ENCODE measurements around the gene IL18BP. TPM values are rescaled to one million over a fixed set of nuclear protein-coding genes. Genes with fewer than 3 reads are reported as not detected.
A peak's percentile ranks its signal among the peaks of the same experiment; 100 is the strongest.

The IL18BP gene
- total RNA-seq, 1 donor from 2014 or later, result 15.2 TPM

DNA sequence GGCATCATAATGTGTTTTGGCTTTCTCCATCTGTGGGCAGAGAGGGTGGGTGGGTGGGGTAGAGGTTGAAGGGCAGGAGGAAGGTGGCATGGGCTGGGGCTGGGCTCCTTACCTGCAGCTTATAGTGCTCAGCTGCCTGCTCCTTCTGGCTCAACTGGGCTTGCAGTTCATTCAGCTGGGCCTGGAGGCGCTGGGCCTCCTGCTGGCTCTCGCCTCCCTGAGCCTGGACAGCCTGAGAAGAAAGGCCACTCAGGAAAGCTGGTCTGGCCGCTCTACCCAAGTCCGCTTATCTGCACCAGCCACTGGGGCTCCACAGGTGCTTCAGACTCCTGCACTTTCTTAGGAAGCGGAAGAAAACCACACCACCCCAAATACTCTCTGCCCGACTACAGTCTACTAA lies 10.4 kb downstream of the IL18BP start:
- Histone ChIP-seq H3K27me3 (ENCODE audit: insufficient read depth, low read length) (no peaks in the 10 kb centered on the region), H3K79me2 (ENCODE audit: insufficient read depth, low read length) (peaks cover 27% of the 10 kb centered on the region), H3K4me3 (ENCODE audit: insufficient read depth, low read depth, low read length) (no peak overlapping the region), H3K36me3 (ENCODE audit: insufficient read depth, low read length) (peaks cover 62% of the 10 kb centered on the region), H3K27ac (ENCODE audit: low read depth, low read length) (no peak overlapping the region), H3K9me3 (ENCODE audit: insufficient read depth, low read depth, low read length) (no peaks in the 10 kb centered on the region), H4K20me1 (ENCODE audit: insufficient read depth, low read length) (peaks cover 92% of the 10 kb centered on the region), H3K9ac (ENCODE audit: low read length) (no peak overlapping the region), H3K4me2 (ENCODE audit: low read length) (no peak overlapping the region), H2AFZ (ENCODE audit: low read depth, low read length) (no peak overlapping the region), H3K4me1 (ENCODE audit: insufficient read depth, low read length) (peaks cover 13% of the 10 kb centered on the region)
- FAIRE-seq (no peak), DNase-seq (ENCODE audit: low read depth) (no peak)
- Mint-ChIP-seq H3K36me3 (ENCODE audit: low read depth, unreplicated experiment) (peaks cover 31% of the 10 kb centered on the region), H3K27ac (ENCODE audit: unreplicated experiment) (no peak overlapping the region), H3K9me3 (ENCODE audit: unreplicated experiment) (no peaks in the 10 kb centered on the region), H3K4me1 (ENCODE audit: low read depth, unreplicated experiment) (no peaks in the 10 kb centered on the region), H3K4me3 (ENCODE audit: unreplicated experiment) (no peak overlapping the region), H3K27me3 (ENCODE audit: low read depth, unreplicated experiment) (no peaks in the 10 kb centered on the region)
- TF ChIP-seq, protein P1, sequence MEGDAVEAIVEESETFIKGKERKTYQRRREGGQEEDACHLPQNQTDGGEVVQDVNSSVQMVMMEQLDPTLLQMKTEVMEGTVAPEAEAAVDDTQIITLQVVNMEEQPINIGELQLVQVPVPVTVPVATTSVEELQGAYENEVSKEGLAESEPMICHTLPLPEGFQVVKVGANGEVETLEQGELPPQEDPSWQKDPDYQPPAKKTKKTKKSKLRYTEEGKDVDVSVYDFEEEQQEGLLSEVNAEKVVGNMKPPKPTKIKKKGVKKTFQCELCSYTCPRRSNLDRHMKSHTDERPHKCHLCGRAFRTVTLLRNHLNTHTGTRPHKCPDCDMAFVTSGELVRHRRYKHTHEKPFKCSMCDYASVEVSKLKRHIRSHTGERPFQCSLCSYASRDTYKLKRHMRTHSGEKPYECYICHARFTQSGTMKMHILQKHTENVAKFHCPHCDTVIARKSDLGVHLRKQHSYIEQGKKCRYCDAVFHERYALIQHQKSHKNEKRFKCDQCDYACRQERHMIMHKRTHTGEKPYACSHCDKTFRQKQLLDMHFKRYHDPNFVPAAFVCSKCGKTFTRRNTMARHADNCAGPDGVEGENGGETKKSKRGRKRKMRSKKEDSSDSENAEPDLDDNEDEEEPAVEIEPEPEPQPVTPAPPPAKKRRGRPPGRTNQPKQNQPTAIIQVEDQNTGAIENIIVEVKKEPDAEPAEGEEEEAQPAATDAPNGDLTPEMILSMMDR (IDR thresholded peaks at IDR 0.05; ENCODE audit: insufficient read depth, low read depth, low read length), result no peak
- TF ChIP-seq EZH2 (IDR thresholded peaks at IDR 0.05; ENCODE audit: insufficient read depth, low read length), result no peak

DNA sequence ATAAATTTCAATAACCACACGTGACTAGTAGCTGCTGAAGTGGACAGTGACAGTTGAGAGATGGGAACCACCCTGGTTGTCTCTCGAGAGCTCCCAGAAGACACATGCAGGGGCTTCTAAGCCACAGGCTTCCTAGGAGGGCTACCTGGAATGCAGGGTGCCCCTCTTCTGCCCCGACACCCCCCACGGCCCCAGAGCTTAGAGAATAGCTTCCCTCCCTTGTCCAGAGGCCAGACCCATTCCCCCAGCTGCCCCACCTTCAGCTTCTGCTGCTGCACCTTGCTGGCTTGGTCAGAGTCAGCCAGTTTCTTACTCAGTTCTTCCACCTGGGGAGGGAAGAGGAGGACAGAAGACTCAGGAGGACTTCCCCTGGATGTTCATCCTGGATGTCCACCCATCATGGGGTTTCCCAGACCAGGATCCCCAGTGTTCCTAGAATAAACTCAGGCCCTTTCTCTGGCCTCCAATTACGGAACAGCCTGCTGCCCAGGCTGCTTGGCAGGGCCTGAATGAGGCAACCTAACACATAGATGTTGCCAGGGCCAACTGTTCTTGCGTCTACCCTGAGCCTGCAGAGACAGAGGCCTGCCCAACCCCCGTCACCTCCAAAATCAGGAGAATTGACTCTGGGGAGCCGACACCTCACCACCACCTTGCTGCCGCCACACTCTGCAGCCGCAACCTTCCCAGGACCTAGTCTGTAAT lies 12.0 kb downstream of the IL18BP start:
- Mint-ChIP-seq H3K27ac (ENCODE audit: unreplicated experiment) (no peak overlapping the region), H3K4me1 (ENCODE audit: low read depth, unreplicated experiment) (no peaks in the 10 kb centered on the region), H3K4me3 (ENCODE audit: unreplicated experiment) (no peak overlapping the region), H3K9me3 (ENCODE audit: unreplicated experiment) (no peaks in the 10 kb centered on the region), H3K36me3 (ENCODE audit: low read depth, unreplicated experiment) (peaks cover 32% of the 10 kb centered on the region), H3K27me3 (ENCODE audit: low read depth, unreplicated experiment) (no peaks in the 10 kb centered on the region)
- DNase-seq (ENCODE audit: low read depth) (no peak), FAIRE-seq (no peak)
- Histone ChIP-seq H3K9me3 (ENCODE audit: insufficient read depth, low read depth, low read length) (no peaks in the 10 kb centered on the region), H3K27me3 (ENCODE audit: insufficient read depth, low read length) (no peaks in the 10 kb centered on the region), H3K27ac (ENCODE audit: low read depth, low read length) (no peak overlapping the region), H3K4me1 (ENCODE audit: insufficient read depth, low read length) (peaks cover 13% of the 10 kb centered on the region), H3K36me3 (ENCODE audit: insufficient read depth, low read length) (peaks cover 60% of the 10 kb centered on the region), H3K79me2 (ENCODE audit: insufficient read depth, low read length) (peaks cover 34% of the 10 kb centered on the region), H3K4me2 (ENCODE audit: low read length) (no peak overlapping the region), H4K20me1 (ENCODE audit: insufficient read depth, low read length) (peaks cover 92% of the 10 kb centered on the region), H2AFZ (ENCODE audit: low read depth, low read length) (no peak overlapping the region), H3K9ac (ENCODE audit: low read length) (no peak overlapping the region), H3K4me3 (ENCODE audit: insufficient read depth, low read depth, low read length) (no peak overlapping the region)
- TF ChIP-seq EZH2 (IDR thresholded peaks at IDR 0.05; ENCODE audit: insufficient read depth, low read length), result no peak
- TF ChIP-seq, protein P1 (IDR thresholded peaks at IDR 0.05; ENCODE audit: insufficient read depth, low read depth, low read length), result no peak

DNA sequence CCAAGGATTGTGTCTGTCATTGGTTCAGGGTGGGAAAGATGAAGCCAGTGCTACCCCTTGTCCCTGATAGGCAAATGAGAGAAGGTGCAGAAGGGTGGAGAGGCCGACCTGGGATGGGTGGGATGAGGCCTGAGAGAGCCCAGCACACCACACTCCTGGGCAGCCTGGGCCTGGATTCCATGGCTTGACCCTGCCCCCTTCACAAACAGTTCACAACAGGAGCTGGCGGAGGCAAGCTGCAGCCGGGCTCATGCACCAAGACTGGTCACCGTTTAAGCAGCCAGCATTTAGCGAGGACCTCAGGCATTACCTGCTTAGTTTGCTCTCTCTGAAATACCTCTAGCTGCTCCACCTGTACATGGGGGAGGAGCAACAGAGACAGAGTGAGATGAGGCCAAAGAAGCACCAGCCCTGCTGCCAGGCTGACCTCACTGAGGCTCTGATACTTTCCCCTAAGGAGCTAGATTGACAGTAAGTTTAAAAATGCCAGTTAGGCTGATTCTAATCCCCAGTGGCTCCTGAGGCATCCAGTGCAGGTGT lies 13.5 kb downstream of the IL18BP start:
- Histone ChIP-seq H3K4me1 (ENCODE audit: insufficient read depth, low read length) (peaks cover 13% of the 10 kb centered on the region), H3K4me3 (ENCODE audit: insufficient read depth, low read depth, low read length) (no peak overlapping the region), H3K36me3 (ENCODE audit: insufficient read depth, low read length) (peaks cover 60% of the 10 kb centered on the region), H3K27ac (ENCODE audit: low read depth, low read length) (no peak overlapping the region), H3K27me3 (ENCODE audit: insufficient read depth, low read length) (no peaks in the 10 kb centered on the region), H3K9me3 (ENCODE audit: insufficient read depth, low read depth, low read length) (no peaks in the 10 kb centered on the region), H3K79me2 (ENCODE audit: insufficient read depth, low read length) (peaks cover 34% of the 10 kb centered on the region), H3K4me2 (ENCODE audit: low read length) (no peak overlapping the region), H3K9ac (ENCODE audit: low read length) (peak overlapping the region; percentile 5), H4K20me1 (ENCODE audit: insufficient read depth, low read length) (peaks cover 87% of the 10 kb centered on the region), H2AFZ (ENCODE audit: low read depth, low read length) (no peak overlapping the region)
- DNase-seq (ENCODE audit: low read depth) (no peak), FAIRE-seq (no peak)
- TF ChIP-seq EZH2 (IDR thresholded peaks at IDR 0.05; ENCODE audit: insufficient read depth, low read length), result no peak
- TF ChIP-seq, protein P1 (IDR thresholded peaks at IDR 0.05; ENCODE audit: insufficient read depth, low read depth, low read length), result no peak
- no peaks in the 10 kb centered on the region for H3K27me3 Mint-ChIP-seq (ENCODE audit: low read depth, unreplicated experiment)
- no peaks in the 10 kb centered on the region for H3K4me1 Mint-ChIP-seq (ENCODE audit: low read depth, unreplicated experiment)
- no peaks in the 10 kb centered on the region for H3K9me3 Mint-ChIP-seq (ENCODE audit: unreplicated experiment)
- H3K27ac Mint-ChIP-seq (ENCODE audit: unreplicated experiment), result peak overlapping the region; percentile 47
- H3K36me3 Mint-ChIP-seq (ENCODE audit: low read depth, unreplicated experiment), result peaks cover 34% of the 10 kb centered on the region
- H3K4me3 Mint-ChIP-seq (ENCODE audit: unreplicated experiment), result peak overlapping the region; percentile 74
